GM12801 (cell line): ENCODE data around the gene LRRC8E.
A peak's percentile ranks its signal among the peaks of the same experiment; 100 is the strongest.

Source experiments
- CTCF ChIP-seq: IDR thresholded peaks from one replicate; pipeline ENCODE4 v1.5.1; 2011; ENCODE audit warnings: control low read depth; ENCODE audit not compliant: insufficient read length; ENCODE audit errors: extremely low read depth

The LRRC8E gene

GRCh38 chr19:7940841-7941240 is 52.5 kb downstream of the LRRC8E start:
- no peak for TF ChIP-seq CTCF

- no peak for TF ChIP-seq CTCF
Measured at GRCh38 chr19:7941895-7942596, 53.7 kb downstream of the LRRC8E start.

- no peak for TF ChIP-seq CTCF
Measured at GRCh38 chr19:7942981-7943443, 54.7 kb downstream of the LRRC8E start.

GRCh38 chr19:7943444-7944176 is 55.3 kb downstream of the LRRC8E start, which contains the start of gene TIMM44:
TSS of gene TIMM44 (minus strand) at chr19:7943666. CDS start at chr19:7943651, 15 bp downstream.
- TF ChIP-seq CTCF = no peak

GRCh38 chr19:7944177-7944761 is 56.0 kb downstream of the LRRC8E start:
- peak; percentile 41 for TF ChIP-seq CTCF

GRCh38 chr19:7947939-7948338 is 59.6 kb downstream of the LRRC8E start:
- no peak for TF ChIP-seq CTCF
